D721Med (cell line): Measurements from ENCODE around the gene ZNF408.
A peak's percentile ranks its signal among the peaks of the same experiment; 100 is the strongest.
"Not testable (repeated sequence)": the region's sequence is repeated elsewhere in the genome, so short reads cannot be mapped to it uniquely, and the experiment has no call there.

ENCODE experiments used
- DNase-seq: peaks from one replicate; pipeline ENCODE4 v3.0.0; 2011; ENCODE audit warnings: low spot score; ENCODE audit not compliant: insufficient read length
- FAIRE-seq: peaks from 2 replicates; lab custom pipeline; 2011; peaks lifted over from hg19 to GRCh38; lab: Jason Lieb, UNC
- TF ChIP-seq, protein P1 (sequence below): IDR thresholded peaks from 2 replicates; pipeline ENCODE4 v1.5.1; 2012; ENCODE audit warnings: mild to moderate bottlenecking, control low read depth; ENCODE audit not compliant: insufficient read depth; ENCODE audit errors: missing control alignments

ZNF408 gene

DNA sequence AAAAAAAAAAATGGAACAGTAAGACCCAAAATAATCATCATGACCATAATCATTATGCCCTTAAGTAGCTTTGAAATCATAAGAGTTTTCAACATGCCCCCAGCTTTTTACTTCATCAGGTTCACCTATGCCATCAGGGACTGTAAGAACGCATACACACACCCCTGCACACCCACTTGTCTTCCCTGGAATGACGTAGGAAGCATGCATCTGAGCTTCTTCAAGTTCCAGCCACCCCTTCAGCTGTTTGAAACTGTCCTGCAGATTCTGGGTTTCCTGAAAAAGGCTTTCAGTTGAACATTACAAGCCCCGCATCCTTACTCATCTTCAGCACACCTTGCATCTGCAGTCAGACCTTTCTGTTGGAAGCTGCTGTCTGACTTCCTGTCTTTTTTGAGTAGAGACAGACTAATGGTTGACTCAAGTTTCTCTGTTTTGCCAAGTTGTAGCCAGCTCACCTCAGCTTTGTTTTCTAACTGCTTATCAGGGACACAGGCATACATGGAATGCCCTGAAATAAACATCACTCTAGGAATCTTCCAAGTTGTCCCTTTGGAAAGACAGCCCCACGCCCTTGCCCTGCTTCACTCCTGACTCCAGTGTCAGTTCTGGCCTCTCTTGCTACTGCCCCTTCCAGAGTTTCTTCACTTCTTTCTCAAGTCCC, 37.4 kb upstream of the ZNF408 start:
- no peak for FAIRE-seq
- TF ChIP-seq, protein P1, sequence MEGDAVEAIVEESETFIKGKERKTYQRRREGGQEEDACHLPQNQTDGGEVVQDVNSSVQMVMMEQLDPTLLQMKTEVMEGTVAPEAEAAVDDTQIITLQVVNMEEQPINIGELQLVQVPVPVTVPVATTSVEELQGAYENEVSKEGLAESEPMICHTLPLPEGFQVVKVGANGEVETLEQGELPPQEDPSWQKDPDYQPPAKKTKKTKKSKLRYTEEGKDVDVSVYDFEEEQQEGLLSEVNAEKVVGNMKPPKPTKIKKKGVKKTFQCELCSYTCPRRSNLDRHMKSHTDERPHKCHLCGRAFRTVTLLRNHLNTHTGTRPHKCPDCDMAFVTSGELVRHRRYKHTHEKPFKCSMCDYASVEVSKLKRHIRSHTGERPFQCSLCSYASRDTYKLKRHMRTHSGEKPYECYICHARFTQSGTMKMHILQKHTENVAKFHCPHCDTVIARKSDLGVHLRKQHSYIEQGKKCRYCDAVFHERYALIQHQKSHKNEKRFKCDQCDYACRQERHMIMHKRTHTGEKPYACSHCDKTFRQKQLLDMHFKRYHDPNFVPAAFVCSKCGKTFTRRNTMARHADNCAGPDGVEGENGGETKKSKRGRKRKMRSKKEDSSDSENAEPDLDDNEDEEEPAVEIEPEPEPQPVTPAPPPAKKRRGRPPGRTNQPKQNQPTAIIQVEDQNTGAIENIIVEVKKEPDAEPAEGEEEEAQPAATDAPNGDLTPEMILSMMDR, result no peak

DNA sequence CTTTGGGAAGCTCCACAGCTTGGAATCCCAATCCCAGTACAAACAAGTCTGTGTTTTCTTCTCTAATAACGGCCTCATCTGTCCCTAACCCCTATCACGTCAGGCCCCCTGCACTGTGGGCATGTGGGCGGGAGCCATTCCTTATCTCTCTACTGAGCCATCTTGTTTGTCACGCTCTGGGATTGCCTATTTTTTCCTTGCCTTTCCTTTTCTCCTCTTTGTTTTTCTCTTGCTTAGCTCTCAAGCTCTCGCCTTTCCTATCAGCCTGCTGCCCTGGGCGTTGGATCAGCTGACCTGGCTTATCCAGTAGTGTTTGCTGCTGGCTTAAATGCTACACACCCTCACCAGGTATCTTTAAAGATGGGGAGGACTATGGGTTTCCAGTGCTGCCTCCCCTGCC, 36.2 kb upstream of the ZNF408 start:
- TF ChIP-seq, protein P1, result no peak
- DNase-seq, result no peak
- FAIRE-seq, result no peak

More for the DNA sequence above, 37.4 kb upstream of the ZNF408 start:
- no peak for DNase-seq

DNA sequence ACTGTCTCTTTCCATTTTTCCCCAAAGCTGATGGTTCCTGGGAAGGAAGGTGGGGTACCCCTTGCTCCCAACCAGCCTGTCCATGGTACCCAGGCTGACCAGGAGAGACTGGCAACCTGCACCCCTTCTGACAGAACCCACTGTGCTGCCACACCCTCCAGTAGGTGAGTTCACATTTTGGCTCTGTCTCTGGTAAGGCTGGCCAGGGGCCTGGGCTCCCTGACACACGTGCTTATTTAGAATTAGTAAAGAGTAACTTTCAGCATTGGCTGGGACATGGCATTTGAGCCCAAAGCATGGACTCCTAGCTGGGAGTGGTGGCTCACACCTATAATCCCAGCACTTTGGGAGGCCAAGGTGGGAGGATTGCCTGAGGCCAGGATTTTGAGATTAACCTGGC, 35.5 kb upstream of the ZNF408 start:
- no peak for DNase-seq
- TF ChIP-seq, protein P1, result no peak
- FAIRE-seq, result no peak

DNA sequence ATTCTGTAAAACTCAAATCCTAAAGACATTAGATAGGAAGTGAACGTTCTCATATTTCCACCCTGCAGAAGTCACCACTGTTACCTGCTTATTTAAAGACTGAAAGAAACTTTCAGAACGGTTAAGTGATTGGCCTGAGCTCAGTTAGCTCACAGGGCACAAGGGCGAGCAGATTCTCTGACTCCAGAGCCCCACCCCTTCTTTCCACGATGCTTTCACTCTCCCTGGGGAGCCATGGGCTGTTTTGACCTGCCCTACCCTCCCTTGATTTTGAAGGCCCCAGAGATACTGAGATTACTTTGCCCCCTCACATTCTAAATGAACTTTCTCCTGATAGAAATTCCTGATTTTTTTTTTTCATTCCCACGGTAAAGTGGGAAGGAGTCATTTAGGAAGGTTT, 34.3 kb upstream of the ZNF408 start:
- TF ChIP-seq, protein P1, result no peak
- DNase-seq (no peak), FAIRE-seq (no peak)

DNA sequence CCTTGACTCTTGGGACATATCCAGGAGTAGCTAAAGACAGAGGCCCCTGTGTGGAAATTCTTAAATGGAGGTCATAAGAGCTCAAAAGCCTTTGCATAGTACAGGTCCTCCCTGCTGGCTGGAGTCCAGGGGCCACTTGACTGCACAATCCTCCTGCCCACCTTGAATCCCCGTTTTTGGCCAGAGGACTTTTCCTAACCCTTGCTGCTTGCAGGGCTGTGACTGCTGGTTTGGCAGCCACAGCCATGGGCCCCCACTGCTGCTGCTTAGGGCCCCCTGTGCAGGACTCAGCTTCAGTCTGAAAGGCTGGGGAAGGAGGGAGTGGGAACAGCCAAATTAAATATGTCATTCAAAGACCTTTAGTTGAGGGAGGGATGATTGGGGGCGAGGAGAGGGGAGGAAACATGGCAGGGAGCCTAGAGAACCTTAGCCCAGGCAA, 33.8 kb upstream of the ZNF408 start:
- FAIRE-seq, result no peak
- TF ChIP-seq, protein P1, result no peak

DNA sequence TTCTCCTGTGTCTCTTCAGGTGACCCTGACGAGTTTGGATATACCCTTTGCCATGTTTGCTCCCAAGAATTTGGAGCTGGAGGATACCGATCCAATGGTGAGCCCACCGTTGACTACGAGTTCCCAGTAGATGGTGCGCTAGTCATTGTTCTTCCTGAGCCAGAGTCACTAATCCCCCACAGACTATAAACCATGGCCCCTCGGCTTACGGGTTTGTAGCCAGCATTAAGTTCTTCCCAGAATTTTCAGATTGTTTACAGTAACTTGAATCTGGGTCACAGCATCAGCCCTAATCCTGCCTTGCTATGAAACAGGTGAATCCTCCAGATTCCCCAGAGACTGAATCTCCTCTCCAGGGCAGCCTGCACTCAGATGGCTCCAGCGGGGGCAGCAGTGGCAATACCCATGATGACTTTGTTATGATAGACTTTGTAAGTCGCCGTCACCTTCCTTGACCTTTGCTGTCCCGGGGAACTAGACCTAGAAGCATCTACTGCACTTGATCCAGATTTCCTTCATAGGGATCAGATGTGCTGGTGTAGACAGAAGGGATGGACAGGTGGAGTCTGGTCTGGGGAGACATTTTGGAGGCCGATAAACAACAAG, 32.2 kb upstream of the ZNF408 start:
- DNase-seq (no peak), FAIRE-seq (no peak)
- TF ChIP-seq, protein P1, result no peak

More for the DNA sequence above, 33.8 kb upstream of the ZNF408 start:
- DNase-seq, result no peak

DNA sequence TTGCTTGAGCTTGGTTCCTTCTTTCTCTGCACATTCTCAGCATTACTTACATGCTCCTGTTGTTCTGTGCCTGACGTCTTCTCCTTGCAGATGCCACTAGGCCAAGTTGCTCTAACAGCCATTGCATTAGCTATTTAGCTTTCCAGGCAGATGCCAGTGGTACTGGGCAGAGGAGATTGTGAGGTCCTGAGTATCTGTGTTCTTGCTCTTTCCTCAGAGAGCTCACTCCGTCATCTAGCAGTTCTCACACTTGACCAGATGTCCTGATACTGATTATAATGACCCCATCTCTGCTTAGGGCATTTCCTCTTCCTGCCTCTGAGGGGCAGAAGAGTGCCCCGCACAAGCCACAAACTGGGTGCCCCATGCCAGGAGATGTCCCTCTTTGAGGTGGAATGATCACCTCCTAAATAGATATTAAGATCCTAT, 31.1 kb upstream of the ZNF408 start:
- DNase-seq (no peak), FAIRE-seq (no peak)
- TF ChIP-seq, protein P1, result peak; percentile 29

DNA sequence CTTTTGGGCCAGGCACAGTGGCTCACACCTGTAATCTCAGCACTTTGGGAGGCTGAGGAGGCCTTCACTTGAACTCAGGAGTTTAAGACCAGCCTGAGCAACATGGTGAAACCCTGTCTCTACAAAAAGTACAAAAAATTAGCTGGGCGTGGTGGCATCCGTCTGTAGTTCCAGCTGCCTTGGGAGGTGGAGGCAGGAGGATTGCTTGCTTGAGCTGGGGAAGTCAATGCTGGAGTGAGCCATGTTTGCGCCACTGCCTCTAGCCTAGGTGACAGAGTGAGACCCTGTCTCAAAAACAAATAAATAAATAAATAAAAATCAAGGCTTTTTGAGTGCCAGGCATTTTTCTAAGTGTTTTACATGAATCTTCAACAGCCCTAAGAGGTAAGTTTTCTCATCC, 30.3 kb upstream of the ZNF408 start:
- FAIRE-seq, DNase-seq: not testable (repeated sequence)
